ENCODE results near the gene OR7C1. TPM values are rescaled to one million over a fixed set of nuclear protein-coding genes. Genes with fewer than 3 reads are reported as not detected.

OR7C1 gene
- total RNA-seq, 2 experiments from 2014 or later = not detected

DNA sequence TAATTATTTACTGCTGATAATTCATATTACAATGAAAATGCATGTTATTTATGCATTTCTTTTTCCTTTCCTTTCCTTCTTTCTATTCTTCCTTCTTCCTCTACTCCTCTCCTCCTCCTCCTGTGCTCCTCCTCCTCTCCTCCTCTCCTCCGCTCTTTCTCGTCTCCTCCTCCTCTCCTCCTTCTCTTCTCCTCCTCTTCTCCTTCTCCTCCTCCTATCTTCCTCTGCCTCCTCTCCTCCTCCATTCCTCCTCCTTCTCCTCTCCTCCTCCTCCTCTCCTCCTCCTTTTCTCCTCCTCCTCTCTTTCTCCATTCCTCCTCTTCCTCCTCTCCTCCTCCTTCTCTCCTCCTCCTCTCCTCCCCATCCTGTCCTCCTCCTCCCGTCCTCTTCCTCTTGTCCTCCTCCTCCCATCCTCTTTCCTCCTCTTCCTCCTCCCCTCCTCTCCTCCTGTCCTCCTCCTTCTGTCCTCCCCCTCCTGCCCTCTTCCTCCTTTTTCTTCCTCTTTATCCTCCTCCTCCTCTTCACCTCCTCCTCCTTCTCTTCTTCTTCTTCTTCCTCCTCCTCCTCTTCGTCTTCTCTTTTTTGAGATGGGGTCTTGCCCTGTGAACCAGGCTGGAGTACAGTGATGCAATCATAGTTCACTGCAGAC is 71.4 kb downstream of the OR7C1 start:
- H3K27me3 Mint-ChIP-seq = peaks cover 5% of the 10 kb centered on the region
- no peak for ATAC-seq
- peaks cover 3% of the 10 kb centered on the region for H3K36me3 Mint-ChIP-seq (ENCODE audit: low read depth)
- no peaks in the 10 kb centered on the region for H3K4me1 Mint-ChIP-seq
- no peaks in the 10 kb centered on the region for H3K9me3 Mint-ChIP-seq (ENCODE audit: low read depth)
- ChIA-PET POLR2A (no interaction called here), CTCF (no interaction called here)
- H3K27ac Mint-ChIP-seq = no peak overlapping the region
- intact Hi-C loops (cut with DNase I, micrococcal nuclease) = no loop called here
- H3K4me3 Mint-ChIP-seq = no peak overlapping the region
- DNase-seq = no peak

DNA sequence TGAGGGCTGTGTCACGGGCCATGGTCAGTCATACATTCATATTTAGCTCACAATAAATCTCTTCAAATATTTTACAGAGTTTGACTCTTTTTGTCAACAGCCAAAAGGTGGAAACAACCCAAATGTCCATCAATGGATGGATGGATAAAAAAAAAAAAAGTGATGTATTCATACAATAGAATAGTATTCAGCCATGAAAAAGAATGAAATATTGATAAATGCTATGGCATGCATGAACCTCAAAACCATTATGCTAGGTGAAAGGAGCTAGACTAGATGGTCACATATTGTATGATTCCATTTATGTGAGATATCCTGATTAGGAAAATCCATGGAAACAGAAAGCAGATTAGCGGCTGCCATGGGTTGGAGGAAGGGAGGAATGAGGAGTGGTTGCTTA is 72.9 kb downstream of the OR7C1 start:
- ChIA-PET CTCF (no interaction called here), POLR2A (no interaction called here)
- no peak for ATAC-seq

DNA sequence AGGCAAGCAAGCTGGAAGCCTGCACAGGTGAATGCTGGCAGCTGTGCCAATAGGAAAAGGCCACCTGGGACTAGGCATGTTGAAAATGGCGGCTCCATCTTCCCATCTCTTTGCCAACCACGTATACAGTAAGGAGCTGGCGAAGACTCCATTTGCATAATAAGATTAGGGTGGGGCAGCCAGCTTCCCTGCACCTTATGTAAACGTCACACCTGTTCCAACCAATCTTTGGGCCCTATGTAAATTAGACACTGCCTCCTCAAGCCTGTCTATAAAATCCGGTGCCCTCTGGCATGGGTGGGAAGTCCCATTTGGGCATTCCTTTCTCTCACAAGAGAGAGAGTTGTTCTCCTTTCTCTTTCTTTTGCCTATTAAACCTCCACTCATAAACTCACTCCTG is 73.4 kb downstream of the OR7C1 start:
- POLR2A ChIA-PET = no interaction called here
- intact Hi-C loops (cut with DNase I, micrococcal nuclease) = no loop called here
- ATAC-seq = no peak

More for the DNA sequence above, 72.9 kb downstream of the OR7C1 start:
- intact Hi-C loops (cut with DNase I, micrococcal nuclease) = no loop called here
- Mint-ChIP-seq H3K27me3 (peaks cover 5% of the 10 kb centered on the region), H3K36me3 (ENCODE audit: low read depth) (peaks cover 3% of the 10 kb centered on the region), H3K9me3 (ENCODE audit: low read depth) (no peaks in the 10 kb centered on the region), H3K4me1 (no peaks in the 10 kb centered on the region), H3K4me3 (no peak overlapping the region), H3K27ac (no peak overlapping the region)
- DNase-seq = no peak

DNA sequence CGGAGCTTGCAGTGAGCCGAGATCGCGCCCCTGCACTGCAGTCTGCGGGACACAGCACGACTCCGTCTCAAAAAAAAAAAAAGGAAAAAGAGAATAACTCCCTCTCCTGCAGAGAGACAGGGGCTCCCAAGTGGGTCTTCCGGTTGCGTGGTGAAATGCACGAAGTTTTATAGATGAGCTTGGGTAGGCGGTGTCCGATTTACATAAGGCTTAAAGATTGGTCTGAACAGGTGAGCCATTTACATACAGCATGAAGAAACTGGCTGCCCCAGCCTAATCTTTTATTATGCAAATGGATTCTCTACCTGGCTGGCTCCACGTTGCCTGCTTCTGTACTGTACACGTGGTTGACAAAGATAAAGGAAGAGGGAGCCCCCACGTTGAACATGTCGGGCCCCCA is 76.2 kb downstream of the OR7C1 start:
- ChIA-PET POLR2A (no interaction called here), CTCF (no interaction called here)
- Mint-ChIP-seq H3K27ac (no peak overlapping the region), H3K4me1 (no peaks in the 10 kb centered on the region), H3K9me3 (ENCODE audit: low read depth) (no peaks in the 10 kb centered on the region), H3K36me3 (ENCODE audit: low read depth) (no peaks in the 10 kb centered on the region), H3K27me3 (peaks cover 3% of the 10 kb centered on the region), H3K4me3 (no peak overlapping the region)
- ATAC-seq (no peak), DNase-seq (no peak)
- intact Hi-C loops (cut with DNase I, micrococcal nuclease) = no loop called here

More for the DNA sequence above, 73.4 kb downstream of the OR7C1 start:
- H3K4me1 Mint-ChIP-seq = no peaks in the 10 kb centered on the region
- H3K27me3 Mint-ChIP-seq = peaks cover 5% of the 10 kb centered on the region
- H3K36me3 Mint-ChIP-seq (ENCODE audit: low read depth) = peaks cover 3% of the 10 kb centered on the region
- DNase-seq = no peak
- no peak overlapping the region for H3K4me3 Mint-ChIP-seq
- H3K27ac Mint-ChIP-seq = no peak overlapping the region
- no peaks in the 10 kb centered on the region for H3K9me3 Mint-ChIP-seq (ENCODE audit: low read depth)
- CTCF ChIA-PET = interaction anchor here (0.7 kb wide), 1 partner anchor 255 kb away, joined by 3 read pairs; no protein-coding TSS in a partner anchor

DNA sequence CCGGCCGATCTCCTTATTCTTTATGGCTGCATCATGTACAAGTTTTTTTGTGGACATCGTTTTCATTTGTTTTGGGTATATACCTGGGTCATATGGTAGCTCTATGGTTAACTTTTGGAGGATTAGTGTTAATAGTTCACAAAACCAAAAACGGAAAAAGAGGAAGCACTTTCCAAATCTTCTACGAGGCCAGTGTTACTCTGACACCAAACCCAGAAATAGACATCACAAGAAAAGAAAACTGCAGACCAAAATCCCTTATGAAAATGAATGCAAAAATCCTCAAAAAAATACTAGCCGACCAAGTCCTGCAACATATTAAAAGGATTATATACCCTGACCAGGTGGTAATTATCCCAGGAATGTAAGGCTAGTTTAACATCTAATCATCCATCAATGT is 86.4 kb downstream of the OR7C1 start:
- POLR2A ChIA-PET = no interaction called here
- CTCF ChIA-PET = no interaction called here
- intact Hi-C loops (cut with DNase I, micrococcal nuclease) = no loop called here
- Mint-ChIP-seq H3K27ac (no peak overlapping the region), H3K4me1 (no peaks in the 10 kb centered on the region), H3K36me3 (ENCODE audit: low read depth) (no peaks in the 10 kb centered on the region), H3K9me3 (ENCODE audit: low read depth) (peaks cover 2% of the 10 kb centered on the region), H3K27me3 (peaks cover 2% of the 10 kb centered on the region), H3K4me3 (no peak overlapping the region)
- DNase-seq = no peak
- ATAC-seq = no peak

Other genes with a start within 250 kb of the OR7C1 start
- under 1 TPM; 0.11 to 0.30 TPM for gene ADGRE3, start 160.3 kb downstream of the OR7C1 start, total RNA-seq
- gene ZNF333, start 145.1 kb downstream of the OR7C1 start, total RNA-seq = 10 to 100 TPM; 11.7 to 12.7 TPM
- gene ADGRE2, start 56.6 kb downstream of the OR7C1 start, total RNA-seq = under 1 TPM; 0.75 to 0.95 TPM
- gene OR7A5, start within 50 bp of the OR7C1 start, total RNA-seq = not detected
- not detected for gene OR7A10, start 13.7 kb upstream of the OR7C1 start, total RNA-seq
- gene OR7A17, start 50.9 kb upstream of the OR7C1 start, total RNA-seq = not detected
- gene OR7C2, start 106.3 kb upstream of the OR7C1 start, total RNA-seq = not detected
- not detected for gene SLC1A6, start 144.7 kb upstream of the OR7C1 start, total RNA-seq
- not detected for gene CASP14, start 214.3 kb upstream of the OR7C1 start, total RNA-seq
- not detected for gene OR1I1, start 247.0 kb upstream of the OR7C1 start, total RNA-seq

Data from activated CD4-positive, alpha-beta T cell treated with anti-CD3 and anti-CD28 coated beads for 36 hours (primary cell).